WTC11 (cell line): Measurements from ENCODE around the gene LRRC23. TPM values are rescaled to one million over a fixed set of nuclear protein-coding genes. Genes with fewer than 3 reads are reported as not detected.

ENCODE experiments used
- ATAC-seq: fragments of 200-7000 bp; cut with Tn5 transposase; 2 replicates; pipeline ENCODE4 v1.10.0; 2021; ENCODE audit warnings: mild to moderate bottlenecking, moderate library complexity
- CTCF ChIA-PET: fragments of 300-600 bp; sonication (Branson Sonifier 250); formaldehyde crosslinking; loops from one replicate; lab custom pipeline; 2021; ENCODE audit warnings: antibody characterized with exemption; lab: Charles Lee
- POLR2A ChIA-PET: fragments of 350-600 bp; sonication (Branson Sonifier 250); formaldehyde crosslinking; loops from one replicate; lab custom pipeline; 2021; ENCODE audit warnings: antibody characterized with exemption; lab: Charles Lee
- DNase-seq: peaks from one replicate; pipeline ENCODE4 v3.0.0; 2021; ENCODE audit warnings: low spot score
- H3K27ac Mint-ChIP-seq: 2 replicates; pipeline ENCODE4 v1.8.0; 2021; ENCODE audit warnings: mixed read lengths
- H3K27me3 Mint-ChIP-seq: 2 replicates; pipeline ENCODE4 v1.8.0; 2021; ENCODE audit warnings: low read depth, mild to moderate bottlenecking, moderate library complexity, mixed read lengths
- H3K36me3 Mint-ChIP-seq: 2 replicates; pipeline ENCODE4 v1.8.0; 2021; ENCODE audit warnings: mixed read lengths
- H3K4me1 Mint-ChIP-seq: 2 replicates; pipeline ENCODE4 v1.8.0; 2022; ENCODE audit warnings: mixed read lengths
- H3K4me3 Mint-ChIP-seq: 2 replicates; pipeline ENCODE4 v1.8.0; 2021; ENCODE audit warnings: mild to moderate bottlenecking, moderate library complexity, mixed read lengths
- H3K9me3 Mint-ChIP-seq: 2 replicates; pipeline ENCODE4 v1.8.0; 2021; ENCODE audit warnings: mixed read lengths
- CREB1 ChIP-seq: sonication (generic); formaldehyde crosslinking; IDR thresholded peaks from 2 replicates; pipeline ENCODE4 v1.8.0; 2023; ENCODE audit warnings: mild to moderate bottlenecking, missing genetic modification reagents
- FOXK1 ChIP-seq: sonication (generic); formaldehyde crosslinking; IDR thresholded peaks from 2 replicates; pipeline ENCODE4 v1.8.0; 2022; ENCODE audit warnings: mild to moderate bottlenecking, moderate library complexity, missing genetic modification reagents
- GRHL2 ChIP-seq: fragments of 250-450 bp; sonication (Bioruptor Pico); IDR thresholded peaks from 2 replicates; pipeline ENCODE4 v1.8.0; 2022; ENCODE audit warnings: mild to moderate bottlenecking, moderate library complexity; ENCODE audit not compliant: insufficient replicate concordance, severe bottlenecking
- GTF2I ChIP-seq: fragments of 250-450 bp; sonication (Bioruptor Pico); conservative IDR thresholded peaks from 2 replicates; pipeline ENCODE4 v1.4.0; 2021; ENCODE audit warnings: mild to moderate bottlenecking
- NFATC4 ChIP-seq: fragments of 250-450 bp; sonication (Bioruptor Pico); IDR thresholded peaks from 2 replicates; pipeline ENCODE4 v1.9.0; 2021; ENCODE audit warnings: mild to moderate bottlenecking
- NFE2L1 ChIP-seq: sonication (generic); formaldehyde crosslinking; IDR thresholded peaks from 2 replicates; pipeline ENCODE4 v1.8.1; 2023; ENCODE audit warnings: missing genetic modification reagents
- PRRX2 ChIP-seq: fragments of 250-450 bp; sonication (Bioruptor Pico); IDR thresholded peaks from 2 replicates; pipeline ENCODE4 v1.8.0; 2021; ENCODE audit warnings: mild to moderate bottlenecking
- RORB ChIP-seq: fragments of 250-450 bp; sonication (Bioruptor Pico); IDR thresholded peaks from 2 replicates; pipeline ENCODE4 v1.9.0; 2021; ENCODE audit warnings: mild to moderate bottlenecking
- SMAD3 ChIP-seq: sonication (generic); formaldehyde crosslinking; IDR thresholded peaks from 2 replicates; pipeline ENCODE4 v1.8.0; 2022; ENCODE audit warnings: missing genetic modification reagents, mild to moderate bottlenecking, borderline replicate concordance
- SOX15 ChIP-seq: fragments of 250-450 bp; sonication (Bioruptor Pico); IDR thresholded peaks from 2 replicates; pipeline ENCODE4 v1.9.0; 2021; ENCODE audit warnings: mild to moderate bottlenecking
- STAT6 ChIP-seq: sonication (generic); formaldehyde crosslinking; conservative IDR thresholded peaks from 2 replicates; pipeline ENCODE4 v1.8.1; 2023; ENCODE audit warnings: mild to moderate bottlenecking, low read depth, missing genetic modification reagents, moderate library complexity
- TCF7 ChIP-seq: sonication (generic); formaldehyde crosslinking; IDR thresholded peaks from 2 replicates; pipeline ENCODE4 v1.8.0; 2022; ENCODE audit warnings: mild to moderate bottlenecking, low read depth, missing genetic modification reagents, moderate library complexity
- ZBTB21 ChIP-seq: sonication (generic); formaldehyde crosslinking; IDR thresholded peaks from 2 replicates; pipeline ENCODE4 v1.8.1; 2023; ENCODE audit warnings: mild to moderate bottlenecking, missing genetic modification reagents, borderline replicate concordance
- ZBTB43 ChIP-seq: sonication (generic); formaldehyde crosslinking; IDR thresholded peaks from 2 replicates; pipeline ENCODE4 v1.8.1; 2023; ENCODE audit warnings: mild to moderate bottlenecking, missing genetic modification reagents
- ZNF263 ChIP-seq: sonication (generic); formaldehyde crosslinking; IDR thresholded peaks from 2 replicates; pipeline ENCODE4 v1.8.1; 2022; ENCODE audit warnings: low read depth, mild to moderate bottlenecking, moderate library complexity, missing genetic modification reagents
- ZNF317 ChIP-seq: sonication (generic); formaldehyde crosslinking; IDR thresholded peaks from 2 replicates; pipeline ENCODE4 v1.8.1; 2023; ENCODE audit warnings: low read depth, mild to moderate bottlenecking, moderate library complexity, missing genetic modification reagents, borderline replicate concordance
- total RNA-seq: library from RNA; stranded (reverse); gene quantifications from 3 replicates; pipeline ENCODE4 v1.2.3, GENCODE V29; 2021
- TF ChIP-seq, protein P1 (sequence below): sonication (generic); formaldehyde crosslinking; IDR thresholded peaks from 2 replicates; pipeline ENCODE4 v1.8.1; 2022; ENCODE audit warnings: missing genetic modification reagents, borderline replicate concordance
- TF ChIP-seq, protein P2 (sequence below): sonication (generic); formaldehyde crosslinking; IDR thresholded peaks from 2 replicates; pipeline ENCODE4 v1.8.1; 2023; ENCODE audit warnings: mild to moderate bottlenecking, moderate library complexity, missing genetic modification reagents
- TF ChIP-seq, protein P3 (sequence below): sonication (generic); formaldehyde crosslinking; IDR thresholded peaks from 2 replicates; pipeline ENCODE4 v1.8.0; 2022; ENCODE audit warnings: mild to moderate bottlenecking, missing genetic modification reagents
- TF ChIP-seq, protein P4 (sequence below): sonication (generic); formaldehyde crosslinking; IDR thresholded peaks from 2 replicates; pipeline ENCODE4 v1.8.0; 2022; ENCODE audit warnings: missing genetic modification reagents

The LRRC23 gene
- total RNA-seq, 1 experiment from 2014 or later = 3.1 TPM

GRCh38 chr12:6948873-6949594 is 44.4 kb downstream of the LRRC23 start (continued):
- TF ChIP-seq, protein P1, sequence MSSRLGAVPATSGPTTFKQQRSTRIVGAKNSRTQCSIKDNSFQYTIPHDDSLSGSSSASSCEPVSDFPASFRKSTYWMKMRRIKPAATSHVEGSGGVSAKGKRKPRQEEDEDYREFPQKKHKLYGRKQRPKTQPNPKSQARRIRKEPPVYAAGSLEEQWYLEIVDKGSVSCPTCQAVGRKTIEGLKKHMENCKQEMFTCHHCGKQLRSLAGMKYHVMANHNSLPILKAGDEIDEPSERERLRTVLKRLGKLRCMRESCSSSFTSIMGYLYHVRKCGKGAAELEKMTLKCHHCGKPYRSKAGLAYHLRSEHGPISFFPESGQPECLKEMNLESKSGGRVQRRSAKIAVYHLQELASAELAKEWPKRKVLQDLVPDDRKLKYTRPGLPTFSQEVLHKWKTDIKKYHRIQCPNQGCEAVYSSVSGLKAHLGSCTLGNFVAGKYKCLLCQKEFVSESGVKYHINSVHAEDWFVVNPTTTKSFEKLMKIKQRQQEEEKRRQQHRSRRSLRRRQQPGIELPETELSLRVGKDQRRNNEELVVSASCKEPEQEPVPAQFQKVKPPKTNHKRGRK (CRISPR knock-in tag) = no peak
- no peak for TF ChIP-seq ZNF263 (CRISPR knock-in tag)
- no peak for TF ChIP-seq GTF2I (CRISPR knock-in tag)
- no peak for TF ChIP-seq STAT6 (CRISPR knock-in tag)
- no peak for TF ChIP-seq RORB (CRISPR knock-in tag)
- TF ChIP-seq TCF7 = no peak
- no peak for TF ChIP-seq CREB1

GRCh38 chr12:6950401-6950801 is 45.8 kb downstream of the LRRC23 start:
- no peak overlapping the region for H3K4me3 Mint-ChIP-seq
- ChIA-PET CTCF (interaction anchor here (1.0 to 1.6 kb wide), 5 partner anchors 10 to 163 kb away, joined by 3 to 9 read pairs (median 4); partner anchors contain the start of gene LPCAT3), POLR2A (no interaction called here)
- H3K27ac Mint-ChIP-seq = no peak overlapping the region
- no peaks in the 10 kb centered on the region for H3K36me3 Mint-ChIP-seq
- no peaks in the 10 kb centered on the region for H3K9me3 Mint-ChIP-seq
- no peak for ATAC-seq
- no peak for TF ChIP-seq FOXK1 (CRISPR knock-in tag)
- TF ChIP-seq ZNF317 (CRISPR knock-in tag) = no peak
- TF ChIP-seq SMAD3 (CRISPR knock-in tag) = no peak
- TF ChIP-seq ZBTB43 = no peak
- no peak for TF ChIP-seq NFATC4 (CRISPR knock-in tag)
- TF ChIP-seq, protein P2, sequence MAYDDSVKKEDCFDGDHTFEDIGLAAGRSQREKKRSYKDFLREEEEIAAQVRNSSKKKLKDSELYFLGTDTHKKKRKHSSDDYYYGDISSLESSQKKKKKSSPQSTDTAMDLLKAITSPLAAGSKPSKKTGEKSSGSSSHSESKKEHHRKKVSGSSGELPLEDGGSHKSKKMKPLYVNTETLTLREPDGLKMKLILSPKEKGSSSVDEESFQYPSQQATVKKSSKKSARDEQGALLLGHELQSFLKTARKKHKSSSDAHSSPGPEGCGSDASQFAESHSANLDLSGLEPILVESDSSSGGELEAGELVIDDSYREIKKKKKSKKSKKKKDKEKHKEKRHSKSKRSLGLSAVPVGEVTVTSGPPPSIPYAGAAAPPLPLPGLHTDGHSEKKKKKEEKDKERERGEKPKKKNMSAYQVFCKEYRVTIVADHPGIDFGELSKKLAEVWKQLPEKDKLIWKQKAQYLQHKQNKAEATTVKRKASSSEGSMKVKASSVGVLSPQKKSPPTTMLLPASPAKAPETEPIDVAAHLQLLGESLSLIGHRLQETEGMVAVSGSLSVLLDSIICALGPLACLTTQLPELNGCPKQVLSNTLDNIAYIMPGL = no peak
- peaks cover 36% of the 10 kb centered on the region for H3K4me1 Mint-ChIP-seq
- no peak for DNase-seq
- no peaks in the 10 kb centered on the region for H3K27me3 Mint-ChIP-seq

DNA sequence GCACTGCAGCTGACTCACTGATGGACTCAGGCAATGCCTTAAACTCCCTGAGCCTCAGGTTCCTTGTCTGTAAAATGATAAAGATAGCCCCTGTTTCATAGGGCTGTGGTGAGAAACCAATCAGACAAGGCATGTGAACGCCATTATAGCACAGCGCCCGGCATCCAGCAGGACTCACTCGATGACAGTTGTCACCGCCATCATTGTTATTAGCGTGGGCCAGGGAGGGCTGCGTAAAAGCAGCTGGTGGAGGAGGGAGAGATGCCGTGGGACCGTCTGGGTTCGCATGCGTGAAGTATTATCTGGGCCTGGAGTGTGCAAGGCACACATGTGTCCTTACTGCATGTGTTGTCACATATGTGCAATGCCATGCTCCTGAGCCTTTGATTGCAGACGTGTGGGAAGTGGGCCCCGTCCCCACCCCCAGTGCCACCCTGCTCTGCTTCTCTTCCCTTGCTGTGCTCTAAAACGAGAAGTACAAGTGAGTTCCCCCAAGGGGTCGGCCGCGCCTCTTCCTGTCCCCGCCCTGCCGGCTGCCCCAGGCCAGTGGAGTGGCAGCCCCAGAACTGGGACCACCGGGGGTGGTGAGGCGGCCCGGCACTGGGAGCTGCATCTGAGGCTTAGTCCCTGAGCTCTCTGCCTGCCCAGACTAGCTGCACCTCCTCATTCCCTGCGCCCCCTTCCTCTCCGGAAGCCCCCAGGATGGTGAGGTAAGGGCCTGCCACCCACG is 46.4 kb downstream of the LRRC23 start, which contains the start of gene PTPN6:
Gene PTPN6 (plus strand): TSS at position 546 of the 730 bp plus-strand sequence. CDS start 157 bp downstream, at position 703.
- Mint-ChIP-seq H3K4me1 (peaks cover 31% of the 10 kb centered on the region), H3K4me3 (no peak within 1 kb of the TSS), H3K9me3 (no peaks in the 10 kb centered on the region), H3K27me3 (no peaks in the 10 kb centered on the region), H3K27ac (no peak within 1 kb of the TSS), H3K36me3 (no peaks in the 10 kb centered on the region)
- DNase-seq = no peak
- ChIA-PET POLR2A (no interaction called here), CTCF (interaction anchor here (0.6 to 2.7 kb wide), 6 partner anchors 10 to 120 kb away, joined by 3 to 10 read pairs (median 4); partner anchors contain the start of gene LPCAT3)
- no peak for ATAC-seq
- no peak for TF ChIP-seq GRHL2 (CRISPR knock-in tag)
- TF ChIP-seq, protein P3, sequence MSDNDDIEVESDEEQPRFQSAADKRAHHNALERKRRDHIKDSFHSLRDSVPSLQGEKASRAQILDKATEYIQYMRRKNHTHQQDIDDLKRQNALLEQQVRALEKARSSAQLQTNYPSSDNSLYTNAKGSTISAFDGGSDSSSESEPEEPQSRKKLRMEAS (CRISPR knock-in tag) = no peak
- no peak for TF ChIP-seq PRRX2 (CRISPR knock-in tag)
- TF ChIP-seq GTF2I (CRISPR knock-in tag) = no peak
- TF ChIP-seq SOX15 (CRISPR knock-in tag) = no peak
- no peak for TF ChIP-seq NFE2L1 (CRISPR knock-in tag)
- TF ChIP-seq, protein P4, sequence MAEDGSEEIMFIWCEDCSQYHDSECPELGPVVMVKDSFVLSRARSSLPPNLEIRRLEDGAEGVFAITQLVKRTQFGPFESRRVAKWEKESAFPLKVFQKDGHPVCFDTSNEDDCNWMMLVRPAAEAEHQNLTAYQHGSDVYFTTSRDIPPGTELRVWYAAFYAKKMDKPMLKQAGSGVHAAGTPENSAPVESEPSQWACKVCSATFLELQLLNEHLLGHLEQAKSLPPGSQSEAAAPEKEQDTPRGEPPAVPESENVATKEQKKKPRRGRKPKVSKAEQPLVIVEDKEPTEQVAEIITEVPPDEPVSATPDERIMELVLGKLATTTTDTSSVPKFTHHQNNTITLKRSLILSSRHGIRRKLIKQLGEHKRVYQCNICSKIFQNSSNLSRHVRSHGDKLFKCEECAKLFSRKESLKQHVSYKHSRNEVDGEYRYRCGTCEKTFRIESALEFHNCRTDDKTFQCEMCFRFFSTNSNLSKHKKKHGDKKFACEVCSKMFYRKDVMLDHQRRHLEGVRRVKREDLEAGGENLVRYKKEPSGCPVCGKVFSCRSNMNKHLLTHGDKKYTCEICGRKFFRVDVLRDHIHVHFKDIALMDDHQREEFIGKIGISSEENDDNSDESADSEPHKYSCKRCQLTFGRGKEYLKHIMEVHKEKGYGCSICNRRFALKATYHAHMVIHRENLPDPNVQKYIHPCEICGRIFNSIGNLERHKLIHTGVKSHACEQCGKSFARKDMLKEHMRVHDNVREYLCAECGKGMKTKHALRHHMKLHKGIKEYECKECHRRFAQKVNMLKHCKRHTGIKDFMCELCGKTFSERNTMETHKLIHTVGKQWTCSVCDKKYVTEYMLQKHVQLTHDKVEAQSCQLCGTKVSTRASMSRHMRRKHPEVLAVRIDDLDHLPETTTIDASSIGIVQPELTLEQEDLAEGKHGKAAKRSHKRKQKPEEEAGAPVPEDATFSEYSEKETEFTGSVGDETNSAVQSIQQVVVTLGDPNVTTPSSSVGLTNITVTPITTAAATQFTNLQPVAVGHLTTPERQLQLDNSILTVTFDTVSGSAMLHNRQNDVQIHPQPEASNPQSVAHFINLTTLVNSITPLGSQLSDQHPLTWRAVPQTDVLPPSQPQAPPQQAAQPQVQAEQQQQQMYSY (CRISPR knock-in tag) = no peak
- TF ChIP-seq ZBTB21 = no peak
